GM23248 (cell line): ENCODE results near the gene OR9Q1.

Experiments
- EZH2 ChIP-seq: fragments of 200-600 bp; sonication (generic); IDR thresholded peaks from 2 replicates; pipeline ENCODE4 v1.6.1; 2018; ENCODE audit warnings: antibody characterized with exemption, mild to moderate bottlenecking; ENCODE audit not compliant: insufficient read depth, poor library complexity, severe bottlenecking
- EZH2phosphoT487 ChIP-seq: fragments of 200-600 bp; sonication (generic); IDR thresholded peaks from 2 replicates; pipeline ENCODE4 v1.6.1; 2018; ENCODE audit warnings: antibody characterized with exemption, moderate library complexity, mild to moderate bottlenecking, low read depth; ENCODE audit not compliant: insufficient read depth

GRCh38 chr11:58060939-58061672 lies 37.4 kb downstream of the OR9Q1 start:
- TF ChIP-seq EZH2, result no peak
- no peak for TF ChIP-seq EZH2phosphoT487
